ENCODE measurements around the gene DIDO1. TPM values are rescaled to one million over a fixed set of nuclear protein-coding genes. Genes with fewer than 3 reads are reported as not detected.
A peak's percentile ranks its signal among the peaks of the same experiment; 100 is the strongest.

DIDO1 gene
- total and polyA plus RNA-seq, 2 of the 13 experiments (the other 11 are each of a cell fraction or from before 2014, with no cell fraction given), result 75.0 to 75.1 TPM

DNA sequence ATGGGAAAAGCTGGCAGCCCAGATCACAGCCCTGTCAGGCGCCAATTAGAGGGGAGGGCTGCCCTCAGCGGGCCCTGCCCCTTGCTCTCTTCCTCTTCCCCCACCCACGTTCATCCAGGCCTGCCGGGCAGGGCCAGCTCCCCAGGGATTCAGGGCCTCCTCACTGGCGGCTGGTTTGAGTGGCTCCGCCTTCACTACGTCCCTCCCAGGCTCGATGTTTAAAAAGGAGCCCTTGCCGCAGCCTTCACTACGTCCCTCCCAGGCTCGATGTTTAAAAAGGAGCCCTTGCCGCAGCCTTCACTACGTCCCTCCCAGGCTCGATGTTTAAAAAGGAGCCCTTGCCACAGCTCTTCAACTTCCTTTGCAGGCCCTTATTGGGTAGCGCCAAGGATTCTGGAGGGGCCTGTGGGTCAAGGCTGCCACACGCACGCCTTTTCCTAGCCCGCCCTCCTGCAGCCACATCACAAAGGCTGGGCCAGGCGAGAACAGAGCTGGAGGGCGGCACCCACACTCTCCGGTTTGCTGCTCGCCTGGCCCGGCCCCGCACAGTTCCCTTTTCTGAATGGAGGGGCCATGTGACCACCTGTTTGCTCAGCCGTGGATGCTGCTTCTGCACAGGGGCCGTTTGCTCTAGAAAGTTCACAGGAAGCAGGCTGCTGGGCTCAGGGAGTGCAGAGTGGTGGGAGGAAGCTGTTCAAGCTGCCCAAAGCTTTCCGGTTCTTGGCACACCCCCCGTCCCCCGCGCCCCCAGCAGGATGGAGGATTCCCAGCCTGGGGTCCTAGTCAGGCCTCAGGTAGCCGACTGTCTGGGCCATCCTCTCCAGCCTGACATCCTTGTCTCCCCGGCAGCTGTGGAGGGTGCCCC lies 27.8 kb upstream of the DIDO1 start (continued):
- TF ChIP-seq SRSF1 (optimal IDR thresholded peaks at IDR 0.05; ENCODE audit: low read depth, low read length) (peak; percentile 40), ZNF30 (CRISPR knock-in tag; IDR thresholded peaks at IDR 0.05) (peak; percentile 85; the same call in 1 of the 2 replicates), MTA1 (CRISPR knock-in tag; IDR thresholded peaks at IDR 0.05; ENCODE audit: borderline replicate concordance) (peak; percentile 80; the same call in 1 of the 2 replicates), ZNF746 (CRISPR knock-in tag; IDR thresholded peaks at IDR 0.05) (peak; percentile 92), SOX5 (CRISPR knock-in tag; IDR thresholded peaks at IDR 0.05; ENCODE audit: borderline replicate concordance) (peak; percentile 94), FOXA1 (IDR thresholded peaks at IDR 0.05) (no peak), FOXA1 (CRISPR knock-in tag; IDR thresholded peaks at IDR 0.05) (peak; percentile 90), SIN3A (IDR thresholded peaks at IDR 0.05; ENCODE audit: borderline replicate concordance, low read depth, low read length) (peak; percentile 30; the same call in 1 of the 2 replicates), CREM (IDR thresholded peaks at IDR 0.05) (peak; percentile 46), CREM (CRISPR knock-in tag; IDR thresholded peaks at IDR 0.05) (no peak; the same call in 1 of the 2 replicates), NFYC (CRISPR knock-in tag; IDR thresholded peaks at IDR 0.05) (peak; percentile 57), NCOR1 (IDR thresholded peaks at IDR 0.05; ENCODE audit: borderline replicate concordance, low read length) (peak; percentile 28; the same call in 1 of the 2 replicates), ZNF629 (CRISPR knock-in tag; conservative IDR thresholded peaks at IDR 0.05) (peak; percentile 69), PHF21A (CRISPR knock-in tag; IDR thresholded peaks at IDR 0.05) (peak; percentile 85), ETV5 (CRISPR knock-in tag; IDR thresholded peaks at IDR 0.05; ENCODE audit: borderline replicate concordance) (peak; percentile 86), RARA (CRISPR knock-in tag; IDR thresholded peaks at IDR 0.05) (peak; percentile 84)
- TF ChIP-seq, protein P1, sequence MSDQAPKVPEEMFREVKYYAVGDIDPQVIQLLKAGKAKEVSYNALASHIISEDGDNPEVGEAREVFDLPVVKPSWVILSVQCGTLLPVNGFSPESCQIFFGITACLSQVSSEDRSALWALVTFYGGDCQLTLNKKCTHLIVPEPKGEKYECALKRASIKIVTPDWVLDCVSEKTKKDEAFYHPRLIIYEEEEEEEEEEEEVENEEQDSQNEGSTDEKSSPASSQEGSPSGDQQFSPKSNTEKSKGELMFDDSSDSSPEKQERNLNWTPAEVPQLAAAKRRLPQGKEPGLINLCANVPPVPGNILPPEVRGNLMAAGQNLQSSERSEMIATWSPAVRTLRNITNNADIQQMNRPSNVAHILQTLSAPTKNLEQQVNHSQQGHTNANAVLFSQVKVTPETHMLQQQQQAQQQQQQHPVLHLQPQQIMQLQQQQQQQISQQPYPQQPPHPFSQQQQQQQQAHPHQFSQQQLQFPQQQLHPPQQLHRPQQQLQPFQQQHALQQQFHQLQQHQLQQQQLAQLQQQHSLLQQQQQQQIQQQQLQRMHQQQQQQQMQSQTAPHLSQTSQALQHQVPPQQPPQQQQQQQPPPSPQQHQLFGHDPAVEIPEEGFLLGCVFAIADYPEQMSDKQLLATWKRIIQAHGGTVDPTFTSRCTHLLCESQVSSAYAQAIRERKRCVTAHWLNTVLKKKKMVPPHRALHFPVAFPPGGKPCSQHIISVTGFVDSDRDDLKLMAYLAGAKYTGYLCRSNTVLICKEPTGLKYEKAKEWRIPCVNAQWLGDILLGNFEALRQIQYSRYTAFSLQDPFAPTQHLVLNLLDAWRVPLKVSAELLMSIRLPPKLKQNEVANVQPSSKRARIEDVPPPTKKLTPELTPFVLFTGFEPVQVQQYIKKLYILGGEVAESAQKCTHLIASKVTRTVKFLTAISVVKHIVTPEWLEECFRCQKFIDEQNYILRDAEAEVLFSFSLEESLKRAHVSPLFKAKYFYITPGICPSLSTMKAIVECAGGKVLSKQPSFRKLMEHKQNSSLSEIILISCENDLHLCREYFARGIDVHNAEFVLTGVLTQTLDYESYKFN (CRISPR knock-in tag; conservative IDR thresholded peaks at IDR 0.05), result peak; percentile 83
- TF ChIP-seq, protein P2, sequence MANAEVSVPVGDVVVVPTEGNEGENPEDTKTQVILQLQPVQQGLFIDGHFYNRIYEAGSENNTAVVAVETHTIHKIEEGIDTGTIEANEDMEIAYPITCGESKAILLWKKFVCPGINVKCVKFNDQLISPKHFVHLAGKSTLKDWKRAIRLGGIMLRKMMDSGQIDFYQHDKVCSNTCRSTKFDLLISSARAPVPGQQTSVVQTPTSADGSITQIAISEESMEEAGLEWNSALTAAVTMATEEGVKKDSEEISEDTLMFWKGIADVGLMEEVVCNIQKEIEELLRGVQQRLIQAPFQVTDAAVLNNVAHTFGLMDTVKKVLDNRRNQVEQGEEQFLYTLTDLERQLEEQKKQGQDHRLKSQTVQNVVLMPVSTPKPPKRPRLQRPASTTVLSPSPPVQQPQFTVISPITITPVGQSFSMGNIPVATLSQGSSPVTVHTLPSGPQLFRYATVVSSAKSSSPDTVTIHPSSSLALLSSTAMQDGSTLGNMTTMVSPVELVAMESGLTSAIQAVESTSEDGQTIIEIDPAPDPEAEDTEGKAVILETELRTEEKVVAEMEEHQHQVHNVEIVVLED (CRISPR knock-in tag; IDR thresholded peaks at IDR 0.05; ENCODE audit: borderline replicate concordance), result peak; percentile 78; the same call in 1 of the 2 replicates
- TF ChIP-seq, protein P3, sequence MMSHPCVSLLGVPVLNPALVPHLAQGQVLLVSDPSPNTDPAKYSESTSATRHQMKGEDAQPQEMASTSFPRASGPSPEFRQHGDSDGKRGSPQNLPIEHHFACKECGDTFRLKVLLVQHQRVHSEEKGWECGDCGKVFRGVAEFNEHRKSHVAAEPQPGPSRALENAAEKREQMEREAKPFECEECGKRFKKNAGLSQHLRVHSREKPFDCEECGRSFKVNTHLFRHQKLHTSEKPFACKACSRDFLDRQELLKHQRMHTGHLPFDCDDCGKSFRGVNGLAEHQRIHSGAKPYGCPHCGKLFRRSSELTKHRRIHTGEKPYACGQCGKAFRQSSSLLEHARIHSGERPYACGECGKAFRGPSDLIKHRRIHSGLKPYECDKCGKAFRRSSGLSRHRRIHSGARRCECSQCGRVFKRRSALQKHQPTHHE (CRISPR knock-in tag; IDR thresholded peaks at IDR 0.05; ENCODE audit: borderline replicate concordance), result no peak; the same call in none of the 2 replicates

All from HepG2 (cell line).